ENCODE data around the gene ARR3. TPM values are rescaled to one million over a fixed set of nuclear protein-coding genes. Genes with fewer than 3 reads are reported as not detected.

The ARR3 gene
- total RNA-seq, 3 donors from 2014 or later: 0.60 to 1.2 TPM; not detected in 1

DNA sequence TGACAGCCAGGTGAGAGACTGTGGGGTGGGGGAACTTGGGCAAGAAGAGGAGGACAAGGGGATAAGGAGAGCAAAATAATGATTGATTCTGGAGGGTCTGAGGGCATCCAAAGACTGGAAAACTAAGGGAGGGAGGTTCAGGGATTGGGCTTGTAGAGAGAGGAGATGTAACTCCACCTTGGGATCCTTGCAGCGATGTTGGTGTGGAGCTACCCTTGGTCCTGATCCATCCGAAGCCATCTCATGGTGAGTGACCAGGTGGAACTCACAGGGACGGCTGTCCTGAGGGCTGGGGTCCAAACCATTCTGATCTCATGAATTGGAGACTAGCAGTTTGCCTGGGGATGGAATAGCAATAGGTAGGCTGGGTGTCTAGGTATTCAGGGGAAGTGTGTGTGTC lies 12.4 kb downstream of the ARR3 start:
- ATAC-seq: no peak

GRCh38 chrX:70281951-70282350 lies 13.8 kb downstream of the ARR3 start, which contains the start of gene RAB41:
Gene RAB41 (plus strand): TSS chrX:70282172. CDS start chrX:70282218, 46 bp downstream.
- TF ChIP-seq, protein P1, sequence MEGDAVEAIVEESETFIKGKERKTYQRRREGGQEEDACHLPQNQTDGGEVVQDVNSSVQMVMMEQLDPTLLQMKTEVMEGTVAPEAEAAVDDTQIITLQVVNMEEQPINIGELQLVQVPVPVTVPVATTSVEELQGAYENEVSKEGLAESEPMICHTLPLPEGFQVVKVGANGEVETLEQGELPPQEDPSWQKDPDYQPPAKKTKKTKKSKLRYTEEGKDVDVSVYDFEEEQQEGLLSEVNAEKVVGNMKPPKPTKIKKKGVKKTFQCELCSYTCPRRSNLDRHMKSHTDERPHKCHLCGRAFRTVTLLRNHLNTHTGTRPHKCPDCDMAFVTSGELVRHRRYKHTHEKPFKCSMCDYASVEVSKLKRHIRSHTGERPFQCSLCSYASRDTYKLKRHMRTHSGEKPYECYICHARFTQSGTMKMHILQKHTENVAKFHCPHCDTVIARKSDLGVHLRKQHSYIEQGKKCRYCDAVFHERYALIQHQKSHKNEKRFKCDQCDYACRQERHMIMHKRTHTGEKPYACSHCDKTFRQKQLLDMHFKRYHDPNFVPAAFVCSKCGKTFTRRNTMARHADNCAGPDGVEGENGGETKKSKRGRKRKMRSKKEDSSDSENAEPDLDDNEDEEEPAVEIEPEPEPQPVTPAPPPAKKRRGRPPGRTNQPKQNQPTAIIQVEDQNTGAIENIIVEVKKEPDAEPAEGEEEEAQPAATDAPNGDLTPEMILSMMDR (IDR thresholded peaks at IDR 0.05): no peak

More for the DNA sequence above, 12.4 kb downstream of the ARR3 start:
- no peaks in the 10 kb centered on the region for H3K4me1 ChIP-seq (ENCODE audit: low read depth)
- no peak for DNase-seq
- H3K9me3 ChIP-seq: no peaks in the 10 kb centered on the region
- TF ChIP-seq, protein P1 (IDR thresholded peaks at IDR 0.05): no peak
- H3K36me3 ChIP-seq (ENCODE audit: low read depth): no peaks in the 10 kb centered on the region
- no peak overlapping the region for H3K4me3 ChIP-seq
- intact Hi-C loops (cut with DNase I, micrococcal nuclease): no loop called here

DNA sequence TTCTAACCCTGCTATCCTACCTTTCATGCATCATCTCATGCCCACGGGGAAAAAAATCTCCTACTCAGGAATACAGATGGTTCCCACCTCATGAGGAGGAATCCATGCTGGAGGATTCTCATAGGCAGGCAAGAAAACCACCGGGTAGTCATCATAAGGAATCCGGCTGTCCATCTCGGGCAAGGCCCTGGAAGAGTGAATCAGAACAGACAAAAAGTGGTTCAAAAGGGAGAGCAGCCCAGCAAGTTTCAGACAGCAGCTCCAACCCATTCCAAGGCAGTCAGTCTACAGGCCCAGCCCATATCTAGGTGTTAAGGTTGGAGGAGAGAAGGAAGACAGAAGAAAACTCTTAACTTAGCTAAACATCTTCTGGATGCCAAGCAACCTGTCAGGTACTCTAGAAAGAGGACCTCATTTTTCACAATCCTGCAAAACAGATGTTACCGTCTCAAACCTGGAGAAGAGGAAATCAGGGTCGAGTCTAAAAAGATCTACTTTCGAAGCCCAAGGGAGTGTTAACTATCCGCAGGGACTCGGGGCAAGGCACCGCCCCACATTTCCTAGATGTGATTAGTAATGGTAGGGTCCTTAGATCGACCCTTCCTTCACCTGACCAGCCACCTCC lies 21.1 kb downstream of the ARR3 start:
- H3K4me3 ChIP-seq: peak overlapping the region; percentile 22
- intact Hi-C loops (cut with DNase I, micrococcal nuclease): no loop called here
- ATAC-seq (peak; percentile 20), DNase-seq (no peak)
- TF ChIP-seq, protein P1 (IDR thresholded peaks at IDR 0.05): no peak
- H3K4me1 ChIP-seq (ENCODE audit: low read depth): peaks cover 6% of the 10 kb centered on the region
- H3K36me3 ChIP-seq (ENCODE audit: low read depth): no peaks in the 10 kb centered on the region
- no peaks in the 10 kb centered on the region for H3K9me3 ChIP-seq

More at GRCh38 chrX:70281951-70282350, 13.8 kb downstream of the ARR3 start, which contains the start of gene RAB41:
- Histone ChIP-seq H3K9me3 (no peaks in the 10 kb centered on the region), H3K4me3 (no peak within 1 kb of the TSS), H3K4me1 (ENCODE audit: low read depth) (no peaks in the 10 kb centered on the region), H3K36me3 (ENCODE audit: low read depth) (no peaks in the 10 kb centered on the region)
- DNase-seq (no peak), ATAC-seq (no peak)
- intact Hi-C loops (cut with DNase I, micrococcal nuclease): no loop called here

DNA sequence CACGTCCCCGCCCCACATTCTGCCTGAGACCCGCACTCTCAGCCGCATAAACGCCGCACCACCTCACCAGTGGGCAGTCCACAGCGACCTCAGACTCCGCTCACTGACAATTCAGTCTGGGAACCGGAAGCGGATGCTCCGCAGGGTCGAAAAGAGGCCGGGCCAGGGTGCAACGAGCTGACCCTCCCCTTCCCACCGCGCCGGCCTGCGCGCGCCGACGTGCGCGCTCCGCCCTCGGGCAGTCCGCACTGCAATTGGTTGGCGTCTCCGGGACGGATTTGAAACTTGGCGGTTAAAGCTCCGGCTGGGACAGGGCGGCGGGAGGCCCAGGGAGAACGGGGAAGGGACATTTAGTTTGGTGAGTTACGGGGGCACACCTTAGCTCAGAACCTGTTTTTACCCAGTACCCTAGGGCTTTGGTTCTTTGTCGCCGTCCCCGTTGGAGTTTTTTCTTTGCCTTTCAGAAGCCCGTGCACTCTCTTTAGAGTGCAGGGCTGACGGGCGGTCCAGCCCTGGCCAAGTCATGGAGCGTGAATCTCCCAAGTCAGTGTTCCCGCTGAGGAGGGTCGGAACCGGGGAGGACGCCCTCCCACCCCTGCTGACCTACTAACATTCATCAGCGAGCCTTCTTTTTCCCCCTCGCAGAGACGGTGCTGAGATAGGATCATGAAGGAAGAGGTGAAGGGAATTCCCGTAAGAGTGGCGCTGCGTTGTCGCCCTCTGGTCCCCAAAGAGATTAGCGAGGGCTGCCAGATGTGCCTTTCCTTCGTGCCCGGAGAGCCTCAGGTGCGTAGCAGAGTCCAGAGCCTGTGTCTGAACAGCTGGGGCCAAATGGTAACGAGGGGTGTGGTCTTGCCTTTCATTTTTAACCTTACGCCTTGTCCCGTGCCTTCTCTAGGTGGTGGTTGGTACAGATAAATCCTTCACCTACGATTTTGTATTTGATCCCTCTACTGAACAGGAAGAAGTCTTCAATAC lies 21.9 kb downstream of the ARR3 start, which contains the start of the genes KIF4A and PDZD11:
KIF4A (plus strand) TSS at position 312 of the 978 bp plus-strand sequence; CDS start at position 667, 355 bp downstream.
PDZD11 (minus strand) TSS at position 135 of the 978 bp plus-strand sequence. CDS start 586 bp downstream, outside the sequence.
- peak; percentile 99 for ATAC-seq
- Histone ChIP-seq H3K9me3 (no peaks in the 10 kb centered on the region), H3K4me3 (peak within 1 kb of the TSS; percentile 22), H3K36me3 (ENCODE audit: low read depth) (no peaks in the 10 kb centered on the region), H3K4me1 (ENCODE audit: low read depth) (peaks cover 6% of the 10 kb centered on the region)
- intact Hi-C loops (cut with DNase I, micrococcal nuclease): no loop called here
- TF ChIP-seq, protein P1 (IDR thresholded peaks at IDR 0.05): no peak
- peak; percentile 82 to 90 (median 88) for DNase-seq

- Histone ChIP-seq H3K36me3 (ENCODE audit: low read depth) (no peaks in the 10 kb centered on the region), H3K9me3 (no peaks in the 10 kb centered on the region), H3K4me3 (no peak overlapping the region), H3K4me1 (ENCODE audit: low read depth) (peaks cover 6% of the 10 kb centered on the region)
- DNase-seq (no peak), ATAC-seq (no peak)
- intact Hi-C loops (cut with DNase I, micrococcal nuclease): no loop called here
- TF ChIP-seq, protein P1 (IDR thresholded peaks at IDR 0.05): no peak
Measured at GRCh38 chrX:70292788-70293187, 24.7 kb downstream of the ARR3 start.
